HG03342 (cell line): ENCODE measurements around the gene SRP14.
"Not testable (repeated sequence)": the region's sequence is repeated elsewhere in the genome, so short reads cannot be mapped to it uniquely, and the experiment has no call there.

Experiments
- ATAC-seq: cut with Tn5 transposase; IDR thresholded peaks from one replicate; pipeline ENCODE4 v1.9.1; 2021; ENCODE audit warnings: mild to moderate bottlenecking, moderate library complexity; ENCODE audit not compliant: unreplicated experiment

SRP14 gene

GRCh38 chr15:40032125-40032839 lies 6.7 kb downstream of the SRP14 start:
- ATAC-seq = no peak

DNA sequence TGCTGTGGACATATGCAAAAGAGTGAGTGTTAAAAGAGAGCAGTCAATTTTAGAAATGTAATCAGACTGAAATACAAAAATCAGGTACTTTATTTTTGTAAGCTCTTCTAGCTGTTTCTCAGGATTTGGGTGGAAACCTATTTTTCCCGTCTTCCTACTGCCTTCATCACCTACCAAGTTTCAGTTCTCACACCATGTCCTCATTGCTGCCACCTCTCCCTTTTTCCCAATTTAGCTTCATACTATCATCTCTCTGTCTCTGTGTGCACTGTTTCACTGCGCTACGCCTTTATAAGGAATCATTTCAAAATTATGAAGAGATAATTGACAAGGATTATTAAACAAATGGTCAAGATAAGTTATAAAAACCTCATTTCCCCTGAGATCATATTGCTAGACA lies 7.7 kb downstream of the SRP14 start:
- ATAC-seq = no peak

- ATAC-seq = no peak
These were observed 8.7 kb downstream of the SRP14 start for GRCh38 chr15:40029979-40030893.

DNA sequence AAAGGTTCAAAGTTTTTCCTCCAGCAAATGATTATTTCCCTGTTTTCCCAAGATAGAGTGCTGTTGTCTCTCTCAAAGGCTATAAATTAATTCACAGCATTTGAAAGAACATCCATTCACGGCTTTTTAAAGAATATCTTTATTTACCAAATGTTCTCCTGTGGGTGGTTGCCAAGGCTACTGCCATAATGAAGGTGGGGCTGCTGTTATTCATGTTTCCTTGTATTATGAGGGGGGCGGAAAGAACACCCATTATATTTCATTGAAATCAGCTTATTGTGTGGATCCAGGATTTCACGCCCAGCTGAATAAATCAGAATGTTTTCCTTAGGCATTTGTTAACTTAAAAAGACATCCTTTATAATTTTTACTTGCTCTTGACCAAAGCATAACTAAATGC lies 10.1 kb downstream of the SRP14 start:
- ATAC-seq = no peak

- no peak for ATAC-seq
These were observed 10.8 kb downstream of the SRP14 start for GRCh38 chr15:40028193-40028592.

- ATAC-seq = no peak
These were observed 22.6 kb downstream of the SRP14 start for GRCh38 chr15:40016224-40016865.

DNA sequence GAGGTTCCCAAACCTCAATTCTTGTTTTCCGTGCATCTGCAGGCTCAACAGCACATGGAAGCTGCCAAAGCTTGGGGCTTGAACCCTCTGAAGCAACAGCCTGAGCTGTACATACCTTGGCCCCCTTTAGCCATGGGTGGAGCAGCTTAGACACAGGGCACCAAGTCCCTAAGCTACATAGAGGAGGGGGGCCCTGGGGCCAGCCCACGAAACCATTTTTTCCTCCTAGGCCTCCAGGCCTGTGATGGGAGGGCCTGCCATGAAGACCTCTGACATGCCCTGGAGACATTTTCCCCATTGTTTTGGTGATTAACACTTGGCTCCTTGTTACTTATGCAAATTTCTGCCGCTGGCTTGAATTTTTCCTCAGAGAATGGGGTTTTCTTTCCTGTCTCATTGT lies 24.6 kb downstream of the SRP14 start:
- no peak for ATAC-seq

DNA sequence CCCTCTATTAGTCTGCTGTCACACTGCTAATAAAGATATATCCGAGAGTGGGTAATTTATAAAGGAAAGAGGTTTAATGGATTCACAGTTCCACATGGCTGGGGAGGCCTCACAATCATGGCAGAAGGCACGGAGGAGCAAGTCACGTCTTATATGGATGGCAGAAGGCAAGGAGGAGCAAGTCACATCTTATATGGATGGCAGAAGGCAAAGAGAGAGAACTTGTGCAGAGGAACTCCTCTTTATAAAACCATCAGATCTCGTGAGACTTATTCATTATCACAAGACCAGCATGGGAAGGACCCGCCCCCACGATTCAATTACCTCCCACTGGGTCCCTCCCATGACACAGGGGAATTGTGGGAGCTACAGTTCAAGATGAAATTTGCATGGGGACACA lies 25.6 kb downstream of the SRP14 start:
- ATAC-seq = not testable (repeated sequence)

GRCh38 chr15:40011303-40011702 lies 27.7 kb downstream of the SRP14 start:
- no peak for ATAC-seq

GRCh38 chr15:40010686-40011085 lies 28.3 kb downstream of the SRP14 start:
- ATAC-seq = no peak

DNA sequence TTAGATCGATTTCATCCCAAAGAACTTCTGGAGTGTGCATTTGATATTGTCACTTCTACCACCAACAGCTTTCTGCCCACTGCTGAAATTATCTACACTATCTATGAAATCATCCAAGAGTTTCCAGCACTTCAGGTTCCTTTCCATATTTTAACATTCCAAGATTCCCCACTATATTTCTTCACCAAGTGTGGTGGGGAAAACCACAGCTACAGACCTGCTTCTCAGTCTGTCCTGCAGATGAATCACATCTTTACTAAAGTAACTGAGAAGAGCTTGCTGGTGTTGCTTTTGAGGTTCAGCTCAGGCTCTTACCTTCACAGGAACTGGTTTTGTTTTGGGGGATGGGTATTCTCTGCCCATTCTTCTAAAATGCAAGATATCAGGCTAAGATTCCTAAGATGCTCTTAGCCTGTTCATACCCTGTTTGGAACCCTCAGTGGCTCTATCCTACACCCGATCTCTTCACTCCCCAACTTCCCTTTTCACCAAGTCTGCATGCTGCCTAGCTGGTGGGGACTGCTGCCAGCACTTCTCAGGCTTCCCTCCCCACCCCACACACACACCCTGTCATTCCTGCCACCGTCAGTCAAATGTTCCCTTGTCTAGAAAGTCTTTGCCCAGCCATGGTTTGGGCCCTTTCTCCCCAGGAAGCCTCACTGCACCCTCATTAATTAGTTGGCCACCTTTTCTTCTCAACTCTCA lies 30.8 kb downstream of the SRP14 start:
- no peak for ATAC-seq

DNA sequence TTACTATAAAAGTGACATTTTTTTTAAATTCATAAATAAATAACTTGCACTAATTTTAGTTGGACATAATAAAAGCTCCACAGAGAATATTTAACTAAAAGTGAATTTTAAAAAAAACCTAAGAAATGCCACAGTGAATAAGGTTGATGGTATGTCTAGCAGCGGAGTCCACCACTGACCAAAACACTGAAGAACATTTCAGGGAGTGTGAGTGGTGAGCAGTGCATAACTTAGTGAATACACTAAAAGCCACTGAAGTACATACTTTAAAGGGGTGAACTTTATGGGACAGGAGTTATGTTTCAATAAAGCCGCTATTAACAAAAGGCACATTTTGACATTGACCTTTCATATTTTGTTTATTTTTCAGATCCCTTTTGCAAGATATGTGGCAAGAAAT lies 32.3 kb downstream of the SRP14 start:
- no peak for ATAC-seq

- no peak for ATAC-seq
These were observed 33.0 kb downstream of the SRP14 start for GRCh38 chr15:40006003-40006402.

DNA sequence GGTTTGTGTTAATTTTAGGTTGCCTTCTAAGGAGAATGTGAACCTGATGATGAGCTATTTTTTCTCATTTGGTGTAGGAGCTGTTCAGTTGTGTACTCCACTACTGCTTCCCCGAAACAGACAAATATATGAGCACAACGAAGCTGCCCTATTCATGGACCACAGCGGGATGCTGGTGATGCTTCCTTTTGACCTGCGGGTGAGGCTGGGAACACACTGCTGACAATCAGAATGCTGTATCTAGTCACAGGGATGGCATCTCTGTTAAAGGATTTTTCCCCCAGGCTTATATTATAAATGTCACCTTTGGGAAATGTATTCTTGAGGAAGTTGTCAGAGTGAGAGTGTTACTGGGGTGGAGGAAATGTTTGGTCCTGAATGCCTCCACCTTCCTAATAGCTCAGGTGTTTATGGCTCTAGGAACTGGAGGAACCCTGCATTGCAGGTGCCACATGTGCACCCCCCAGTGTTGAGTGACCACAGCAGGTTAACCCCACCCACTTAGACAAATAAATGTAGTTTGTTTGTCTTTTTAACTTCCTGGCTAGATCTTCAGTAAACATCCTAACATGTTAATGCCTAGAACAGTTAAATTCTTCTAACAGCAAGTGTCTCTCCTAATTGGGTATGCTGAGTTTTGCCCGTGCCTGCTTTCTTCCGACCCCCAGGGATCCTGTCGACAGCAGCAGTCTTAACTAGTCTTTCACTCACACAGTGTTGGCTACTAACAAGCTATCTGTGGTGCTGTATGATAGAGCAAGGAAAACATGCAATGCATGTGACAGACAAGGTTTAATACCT lies 35.7 kb downstream of the SRP14 start:
- no peak for ATAC-seq

- no peak for ATAC-seq
These were observed 36.7 kb downstream of the SRP14 start for GRCh38 chr15:40002295-40002694.

DNA sequence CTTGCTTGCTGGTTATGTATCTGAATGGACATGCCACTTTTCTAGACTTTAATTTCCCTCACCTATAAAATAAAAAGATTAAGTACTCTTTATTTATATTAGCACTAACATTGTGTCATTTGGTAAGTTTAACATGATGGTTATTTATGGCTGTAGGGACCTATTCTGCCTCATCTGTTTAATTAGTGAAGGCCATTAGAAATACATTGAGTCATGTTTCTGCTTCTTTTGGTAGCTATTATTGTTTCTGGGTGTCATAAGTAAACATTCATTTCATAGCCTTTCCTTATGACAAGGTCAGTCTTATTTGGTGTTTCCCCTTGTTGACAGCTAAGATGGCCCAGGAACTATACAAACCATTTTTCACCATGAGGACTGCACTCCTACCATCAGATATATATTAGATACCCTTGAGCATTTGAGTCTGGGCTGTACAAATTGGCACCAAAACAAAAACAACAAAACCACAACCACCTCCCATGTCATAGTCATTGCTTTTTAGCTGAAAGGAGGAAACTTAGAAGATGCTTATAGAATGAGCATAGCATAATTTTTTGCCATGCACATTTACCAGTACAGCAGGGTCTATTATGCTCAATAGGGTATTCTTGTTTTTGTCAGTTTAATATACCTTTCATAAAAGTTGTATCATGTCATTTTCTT lies 39.3 kb downstream of the SRP14 start:
- no peak for ATAC-seq

DNA sequence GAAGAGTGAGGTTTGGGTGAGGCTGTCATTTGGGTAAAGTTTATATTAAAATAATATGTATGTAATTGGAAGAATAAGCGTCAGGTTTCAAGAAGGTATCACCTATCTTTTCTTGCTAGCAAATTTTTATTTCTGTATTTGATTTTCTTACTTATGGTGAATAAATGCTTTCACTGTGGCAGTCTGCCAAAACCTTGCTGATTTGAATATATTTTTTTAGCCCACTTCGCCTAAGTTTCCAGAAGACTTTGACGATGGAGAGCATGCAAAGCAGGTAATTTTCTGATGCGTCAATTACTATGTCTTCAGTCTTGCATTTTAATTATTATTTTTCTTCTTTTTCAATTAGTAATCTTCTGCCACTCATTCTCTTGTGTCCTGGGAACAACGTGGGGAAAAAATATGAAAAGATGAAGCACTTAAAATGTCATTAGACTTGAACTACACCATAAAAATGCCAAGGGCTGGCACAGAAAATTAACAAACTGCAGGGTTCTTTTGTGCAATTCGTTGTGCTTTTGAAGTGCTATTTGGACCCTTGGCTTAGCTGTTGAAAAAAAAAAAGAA lies 40.4 kb downstream of the SRP14 start:
- no peak for ATAC-seq

GRCh38 chr15:39997639-39998038 lies 41.3 kb downstream of the SRP14 start:
- ATAC-seq = no peak

- no peak for ATAC-seq
These were observed 42.0 kb downstream of the SRP14 start for GRCh38 chr15:39997031-39997430.
